GM23248 (cell line): Measurements from ENCODE around the gene DDX39B.

ENCODE experiments used
- EZH2 ChIP-seq: fragments of 200-600 bp; sonication (generic); IDR thresholded peaks from 2 replicates; pipeline ENCODE4 v1.6.1; 2018; ENCODE audit warnings: antibody characterized with exemption, mild to moderate bottlenecking; ENCODE audit not compliant: insufficient read depth, poor library complexity, severe bottlenecking
- EZH2phosphoT487 ChIP-seq: fragments of 200-600 bp; sonication (generic); IDR thresholded peaks from 2 replicates; pipeline ENCODE4 v1.6.1; 2018; ENCODE audit warnings: antibody characterized with exemption, moderate library complexity, mild to moderate bottlenecking, low read depth; ENCODE audit not compliant: insufficient read depth

DNA sequence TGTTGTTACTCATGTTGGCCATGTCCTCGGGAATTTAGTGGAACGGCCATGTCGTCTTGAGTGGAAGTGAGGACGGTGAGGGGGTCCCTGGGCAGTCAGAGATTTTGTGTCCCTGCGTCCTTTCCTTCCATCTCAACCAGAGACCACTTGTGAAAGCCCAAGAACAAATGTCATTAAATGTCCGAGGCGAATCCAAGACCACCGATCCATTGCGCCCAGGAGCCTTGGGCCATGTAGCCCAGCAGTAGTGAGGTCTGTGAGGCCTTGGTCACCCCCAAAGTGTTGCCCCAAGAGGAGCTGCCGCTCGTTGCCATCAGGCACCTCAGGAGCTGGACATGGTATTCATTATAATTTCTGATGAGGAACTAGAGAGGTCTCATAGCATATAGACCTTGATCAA lies 61.2 kb downstream of the DDX39B start:
- TF ChIP-seq EZH2phosphoT487 (no peak), EZH2 (no peak)
